Smooth muscle cell (in vitro differentiated cells): ENCODE results near the gene SLC16A8. TPM values are rescaled to one million over a fixed set of nuclear protein-coding genes. Genes with fewer than 3 reads are reported as not detected.

ENCODE experiments used
- DNase-seq: peaks from one replicate; lab custom pipeline; 2025; ENCODE audit not compliant: unreplicated experiment; lab: John Stamatoyannopoulos, UW
- H2AFZ ChIP-seq: fragments of 200-600 bp; sonication (generic); 2 replicates; pipeline ENCODE4 v1.6.0; 2016; ENCODE audit warnings: antibody characterized with exemption, low read depth, mild to moderate bottlenecking
- H3F3A ChIP-seq: fragments of 200-600 bp; sonication (generic); 2 replicates; pipeline ENCODE4 v1.6.0; 2017; ENCODE audit warnings: antibody characterized with exemption, low read depth
- H3K27ac ChIP-seq: fragments of 200-600 bp; sonication (generic); 2 replicates; pipeline ENCODE4 v1.5.1; 2016; ENCODE audit warnings: low read depth, mild to moderate bottlenecking
- H3K27me3 ChIP-seq: fragments of 200-600 bp; sonication (generic); 2 replicates; pipeline ENCODE4 v1.6.1; 2016; ENCODE audit warnings: low read depth, mild to moderate bottlenecking
- H3K36me3 ChIP-seq: fragments of 200-600 bp; sonication (generic); 2 replicates; pipeline ENCODE4 v1.5.1; 2016; ENCODE audit warnings: low read depth
- H3K4me1 ChIP-seq: fragments of 200-600 bp; sonication (generic); 2 replicates; pipeline ENCODE4 v1.5.1; 2016; ENCODE audit warnings: low read depth
- H3K4me2 ChIP-seq: fragments of 200-600 bp; sonication (generic); 2 replicates; pipeline ENCODE4 v1.6.0; 2016; ENCODE audit warnings: mild to moderate bottlenecking
- H3K4me3 ChIP-seq: fragments of 200-600 bp; sonication (generic); 2 replicates; pipeline ENCODE4 v1.5.1; 2016; ENCODE audit warnings: mild to moderate bottlenecking
- H3K79me2 ChIP-seq: fragments of 200-600 bp; sonication (generic); 2 replicates; pipeline ENCODE4 v1.6.0; 2016; ENCODE audit warnings: low read depth, mild to moderate bottlenecking
- H3K9ac ChIP-seq: fragments of 200-600 bp; sonication (generic); 2 replicates; pipeline ENCODE4 v1.6.0; 2016; ENCODE audit warnings: low read depth
- H3K9me3 ChIP-seq: fragments of 200-600 bp; sonication (generic); replicated peaks from 2 replicates; pipeline ENCODE4 v1.5.1; 2016; ENCODE audit warnings: low read depth
- H4K20me1 ChIP-seq: fragments of 200-600 bp; sonication (generic); 2 replicates; pipeline ENCODE4 v1.6.0; 2016; ENCODE audit warnings: low read depth
- CTCF ChIP-seq: fragments of 200-600 bp; sonication (generic); IDR thresholded peaks from 2 replicates; pipeline ENCODE4 v1.5.1; 2017; ENCODE audit warnings: borderline replicate concordance, mild to moderate bottlenecking, antibody characterized with exemption; ENCODE audit not compliant: insufficient read depth, poor library complexity, severe bottlenecking
- WGBS: methylation state at CpG from one replicate; pipeline ENCODE4 v1.1.7; 2016; ENCODE audit warnings: low lambda C conversion rate; 5-methylcytosine and 5-hydroxymethylcytosine counted together
- polyA plus RNA-seq: library from polyadenylated mRNA; unstranded; fragments of >200 nt; fragmentation: Nextera tagmentation; extraction: Ambion mirVana; gene quantifications from 2 replicates; pipeline ENCODE4 v1.2.1, GENCODE V29; 2016
- total RNA-seq: library from RNA; depleted of rRNA; stranded (reverse); fragments of >200 nt; gene quantifications from 2 replicates; pipeline ENCODE4 v1.2.3, GENCODE V29; 2014

Gene SLC16A8
- total and polyA plus RNA-seq, 2 experiments from 2014 or later, result 0.93 TPM; not detected in 1

DNA sequence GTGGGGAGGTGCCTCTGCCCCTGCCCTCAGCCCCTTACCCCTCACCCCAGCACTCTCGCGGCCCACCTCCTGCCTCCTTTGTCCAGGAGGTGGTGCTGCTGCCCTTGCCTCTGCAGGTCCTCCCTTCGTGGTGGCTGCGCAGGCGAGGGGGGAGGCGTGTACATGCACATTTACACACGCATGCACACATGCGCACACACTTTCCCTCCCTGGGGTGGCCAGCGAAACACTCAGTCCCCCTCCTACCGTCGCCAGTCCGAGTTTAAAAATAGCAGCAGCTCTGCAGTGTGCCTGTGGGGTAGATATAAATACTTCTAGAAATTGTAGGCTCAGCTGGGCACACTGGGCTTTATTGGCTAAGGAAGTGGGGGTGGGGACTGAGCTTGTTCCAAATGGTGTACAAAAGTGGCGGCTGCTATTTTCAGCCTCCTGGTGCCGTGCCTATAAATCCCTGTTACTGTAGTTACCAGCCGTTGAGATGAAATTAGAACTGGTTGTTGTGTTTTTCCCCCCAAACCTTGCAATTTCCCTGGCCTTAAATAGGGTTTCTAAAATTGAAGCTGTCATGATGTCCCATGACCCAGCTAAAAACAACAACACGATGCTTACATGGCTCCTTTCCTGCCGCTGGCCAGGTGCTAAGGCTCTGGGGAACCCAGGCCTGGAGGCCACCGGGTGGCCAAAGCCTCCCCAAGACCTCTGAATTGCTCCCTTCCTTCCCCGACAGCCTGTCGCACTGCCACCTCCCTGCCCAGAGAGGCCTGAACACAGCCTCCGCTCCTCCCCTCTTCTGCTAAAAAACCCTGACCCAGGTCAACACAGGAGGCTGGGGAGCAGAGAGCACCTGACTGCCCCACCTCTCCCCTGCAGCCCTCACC is 14.4 kb downstream of the SLC16A8 start:
- Histone ChIP-seq H3K9ac (no peak overlapping the region), H3K4me3 (no peak overlapping the region), H3K27ac (no peak overlapping the region), H3F3A (no peaks in the 10 kb centered on the region), H3K4me2 (no peak overlapping the region), H2AFZ (no peak overlapping the region), H4K20me1 (no peaks in the 10 kb centered on the region), H3K36me3 (no peaks in the 10 kb centered on the region), H3K9me3 (no peaks in the 10 kb centered on the region), H3K79me2 (no peaks in the 10 kb centered on the region), H3K27me3 (no peaks in the 10 kb centered on the region), H3K4me1 (no peaks in the 10 kb centered on the region)
- peak; percentile 37 for TF ChIP-seq CTCF
- no peak for DNase-seq
- WGBS, result 82% methylated on average over 19 of the region's 21 CpGs

DNA sequence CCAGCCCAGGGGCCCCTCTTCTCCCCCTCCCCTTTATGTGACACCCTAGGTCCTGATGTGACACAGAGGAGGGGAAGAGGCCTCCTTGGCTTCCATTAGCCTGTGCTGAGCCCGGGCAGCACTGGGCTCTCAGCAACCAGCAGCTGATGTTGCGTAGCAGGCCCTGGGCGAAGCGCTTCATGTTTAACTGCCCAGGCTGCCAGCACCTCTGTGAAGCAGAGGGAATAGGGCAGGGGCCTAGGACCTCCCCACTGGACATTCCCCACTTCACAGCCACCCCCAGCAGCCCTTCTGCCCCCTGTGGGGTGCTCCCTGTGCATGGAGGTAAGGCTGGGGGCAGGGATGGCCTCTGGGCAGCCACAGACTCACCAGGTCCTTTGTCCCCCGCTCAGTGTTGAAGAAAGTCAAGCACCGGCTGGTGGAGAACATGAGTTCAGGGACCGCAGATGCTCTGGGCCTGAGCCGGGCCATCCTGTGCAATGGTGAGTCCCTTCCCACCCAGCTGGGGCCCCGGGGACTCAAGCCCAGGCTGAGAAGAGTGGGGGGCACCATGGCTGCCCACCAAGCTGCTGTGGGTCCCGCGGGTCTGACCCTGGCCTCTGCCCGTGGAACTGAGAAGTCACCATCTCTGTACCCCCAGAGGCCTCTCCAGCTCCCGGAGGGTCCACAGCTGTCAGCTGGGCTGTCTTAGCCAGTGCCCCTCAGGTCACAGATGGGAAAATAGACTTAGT is 15.2 kb downstream of the SLC16A8 start:
- no peak overlapping the region for H3K27ac ChIP-seq
- H3K36me3 ChIP-seq, result no peaks in the 10 kb centered on the region
- DNase-seq, result no peak
- H3K4me1 ChIP-seq, result no peaks in the 10 kb centered on the region
- no peak overlapping the region for H3K4me2 ChIP-seq
- no peaks in the 10 kb centered on the region for H3K9me3 ChIP-seq
- H4K20me1 ChIP-seq, result no peaks in the 10 kb centered on the region
- no peaks in the 10 kb centered on the region for H3F3A ChIP-seq
- no peaks in the 10 kb centered on the region for H3K27me3 ChIP-seq
- no peak overlapping the region for H2AFZ ChIP-seq
- H3K79me2 ChIP-seq, result no peaks in the 10 kb centered on the region
- WGBS, result 92% methylated on average over 13 of the region's 13 CpGs
- no peak overlapping the region for H3K4me3 ChIP-seq
- no peak for TF ChIP-seq CTCF
- H3K9ac ChIP-seq, result no peak overlapping the region

DNA sequence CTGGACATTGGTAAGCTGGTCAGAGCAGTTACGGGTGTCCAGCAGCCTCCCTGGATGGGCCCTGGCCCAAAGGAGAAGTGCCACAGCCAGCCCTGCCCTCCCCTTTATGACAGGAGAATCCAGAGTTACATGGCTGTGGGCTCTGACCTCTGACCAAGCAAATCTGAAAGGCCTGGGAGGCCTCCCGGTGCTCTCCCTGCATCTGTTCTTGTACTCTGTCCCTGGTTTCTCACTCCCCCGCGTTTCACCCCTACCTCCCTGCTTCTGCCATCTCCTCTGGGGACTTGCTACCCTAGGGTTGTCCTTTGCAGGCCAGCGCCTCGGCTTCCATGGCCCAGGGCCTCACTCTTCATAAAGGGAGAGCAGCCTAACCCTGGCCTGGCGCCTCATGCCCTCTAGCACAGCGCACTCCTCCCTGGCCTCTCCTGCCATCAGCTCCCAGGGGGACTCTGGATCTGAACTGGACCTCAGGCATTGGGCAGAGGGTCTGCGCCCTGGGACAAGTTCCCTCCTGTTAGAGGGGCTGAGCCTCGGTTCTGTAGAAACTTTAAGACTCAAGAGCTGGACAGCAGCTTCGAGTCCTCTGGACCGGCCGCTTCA is 16.1 kb downstream of the SLC16A8 start:
- WGBS, result 94% methylated on average over 13 of the region's 13 CpGs
- H3K4me2 ChIP-seq, result no peak overlapping the region
- TF ChIP-seq CTCF, result no peak

More for the DNA sequence above, 16.1 kb downstream of the SLC16A8 start:
- Histone ChIP-seq H3K4me1 (no peaks in the 10 kb centered on the region), H2AFZ (no peak overlapping the region), H3K79me2 (no peaks in the 10 kb centered on the region), H3F3A (no peaks in the 10 kb centered on the region), H3K27ac (no peak overlapping the region), H3K27me3 (no peaks in the 10 kb centered on the region), H3K9ac (no peak overlapping the region), H3K36me3 (no peaks in the 10 kb centered on the region), H4K20me1 (no peaks in the 10 kb centered on the region), H3K9me3 (no peaks in the 10 kb centered on the region), H3K4me3 (no peak overlapping the region)
- DNase-seq, result no peak
